CD1c-positive myeloid dendritic cell (primary cell): ENCODE measurements around the gene SLC28A1.
"Not testable (repeated sequence)": the region's sequence is repeated elsewhere in the genome, so short reads cannot be mapped to it uniquely, and the experiment has no call there.

Experiments used
- DNase-seq: peaks from one replicate; pipeline ENCODE4 v3.0.0-alpha.2; 2016; ENCODE audit errors: extremely low spot score

Gene SLC28A1

GRCh38 chr15:84909782-84910181 is 25.3 kb downstream of the SLC28A1 start:
- DNase-seq = no peak

DNA sequence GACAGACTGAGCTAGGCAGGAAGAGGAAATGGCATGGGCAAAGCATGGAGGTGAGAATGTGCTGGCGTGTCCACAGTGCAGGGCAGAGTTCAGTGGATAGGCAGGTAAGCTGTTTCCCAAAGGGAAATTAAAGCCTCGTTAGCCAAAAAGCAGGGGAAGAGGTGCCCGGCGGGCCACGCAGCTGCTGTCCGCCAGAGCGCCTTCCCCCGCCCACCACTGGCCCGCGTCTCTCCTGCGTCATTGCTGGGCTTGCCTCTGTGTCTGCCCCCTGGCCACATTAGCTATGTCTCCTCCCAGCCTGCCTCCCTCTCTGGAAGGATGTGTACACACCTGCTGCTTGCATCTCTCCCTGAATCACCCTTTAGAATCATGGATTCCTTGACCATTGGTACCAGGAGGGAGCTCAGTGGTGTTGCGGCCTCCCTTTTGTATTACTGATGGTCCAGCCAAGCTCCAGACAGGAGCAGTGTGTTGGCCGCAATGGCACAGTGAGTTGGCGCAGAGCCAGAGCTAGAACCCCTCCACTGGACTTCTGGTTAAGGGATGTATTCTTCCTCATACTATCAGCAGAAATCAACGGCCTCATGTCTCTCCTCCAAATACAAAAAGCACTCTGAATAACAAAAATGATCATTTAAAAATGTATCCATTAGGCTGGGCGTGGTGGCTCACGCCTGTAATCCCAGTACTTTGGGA is 26.6 kb downstream of the SLC28A1 start:
- no peak for DNase-seq

- DNase-seq = peak; percentile 2
These were observed 27.6 kb downstream of the SLC28A1 start for GRCh38 chr15:84911879-84912660.

DNA sequence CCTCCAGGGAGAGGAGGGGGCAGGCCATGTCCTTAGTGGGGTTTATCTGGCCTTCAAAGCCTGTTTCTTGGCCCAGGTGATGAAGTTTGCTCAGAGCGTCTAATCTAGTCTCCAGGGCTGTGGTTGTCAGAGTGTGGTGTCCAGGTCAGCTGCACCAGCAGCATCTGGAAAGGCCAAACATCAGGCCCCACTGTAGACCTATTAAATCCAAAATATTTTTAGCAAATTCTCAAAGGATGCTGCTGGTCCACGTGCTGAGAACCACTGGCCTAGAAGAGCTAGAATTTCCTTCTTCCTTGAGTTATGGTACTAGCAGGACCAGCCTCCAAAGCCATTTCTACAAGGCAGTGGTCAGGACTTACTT is 28.9 kb downstream of the SLC28A1 start:
- no peak for DNase-seq

GRCh38 chr15:84914351-84914750 is 29.9 kb downstream of the SLC28A1 start:
- DNase-seq = no peak

DNA sequence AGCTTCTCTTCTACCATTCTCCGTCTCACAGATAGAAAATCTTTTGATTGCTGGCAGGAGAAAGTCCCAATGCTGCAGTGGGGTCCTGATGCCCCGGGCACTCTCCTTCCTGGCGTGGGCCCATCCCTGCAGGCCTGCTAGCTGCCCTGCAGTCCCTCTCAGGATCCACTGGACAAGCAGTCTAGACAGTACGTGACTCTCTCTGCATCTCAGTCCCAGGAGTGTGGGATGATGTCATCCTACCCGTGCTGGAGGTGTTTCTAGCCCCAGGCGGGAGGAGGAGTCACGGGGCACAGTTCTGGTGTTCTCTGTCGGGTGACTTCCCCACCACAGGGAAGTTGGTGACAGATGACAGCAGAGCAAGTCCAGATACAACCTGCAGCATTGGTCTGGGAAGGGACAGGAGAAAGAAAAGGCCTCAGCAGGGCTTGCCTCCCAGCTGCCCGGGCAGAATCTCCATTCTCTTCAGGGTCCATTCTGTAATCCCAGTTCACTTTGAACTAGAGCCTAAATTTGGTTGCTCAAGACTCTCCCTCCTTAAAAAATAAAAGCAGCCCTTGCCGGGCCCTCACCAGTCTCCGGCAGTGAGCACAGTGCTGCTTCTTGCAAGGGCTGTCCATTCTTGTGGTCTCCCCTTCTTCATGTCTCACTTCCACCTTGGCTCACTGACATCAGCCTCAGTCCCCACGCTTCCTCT is 30.6 kb downstream of the SLC28A1 start:
- DNase-seq = peak; percentile 45

- no peak for DNase-seq
These were observed 31.1 kb downstream of the SLC28A1 start for GRCh38 chr15:84915606-84915958.

DNA sequence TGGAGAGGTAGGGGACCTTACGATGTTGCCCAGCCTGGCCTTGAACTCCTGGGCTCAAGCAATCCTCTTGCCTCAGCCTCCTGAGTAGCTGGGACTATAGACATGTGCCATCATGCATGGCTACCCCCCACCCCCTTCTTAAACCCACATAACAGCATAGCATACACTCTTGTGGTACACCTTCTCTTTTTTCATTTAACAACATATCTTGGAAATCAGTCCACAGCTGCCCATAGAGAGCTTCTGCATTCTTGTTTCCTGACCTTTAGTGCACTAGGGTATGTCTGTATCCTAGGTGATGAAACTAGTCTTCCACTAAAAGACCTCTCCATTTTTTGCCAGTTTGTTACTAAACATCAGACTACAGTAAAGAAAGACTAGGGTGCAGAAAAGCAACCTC is 33.0 kb downstream of the SLC28A1 start:
- no peak for DNase-seq

DNA sequence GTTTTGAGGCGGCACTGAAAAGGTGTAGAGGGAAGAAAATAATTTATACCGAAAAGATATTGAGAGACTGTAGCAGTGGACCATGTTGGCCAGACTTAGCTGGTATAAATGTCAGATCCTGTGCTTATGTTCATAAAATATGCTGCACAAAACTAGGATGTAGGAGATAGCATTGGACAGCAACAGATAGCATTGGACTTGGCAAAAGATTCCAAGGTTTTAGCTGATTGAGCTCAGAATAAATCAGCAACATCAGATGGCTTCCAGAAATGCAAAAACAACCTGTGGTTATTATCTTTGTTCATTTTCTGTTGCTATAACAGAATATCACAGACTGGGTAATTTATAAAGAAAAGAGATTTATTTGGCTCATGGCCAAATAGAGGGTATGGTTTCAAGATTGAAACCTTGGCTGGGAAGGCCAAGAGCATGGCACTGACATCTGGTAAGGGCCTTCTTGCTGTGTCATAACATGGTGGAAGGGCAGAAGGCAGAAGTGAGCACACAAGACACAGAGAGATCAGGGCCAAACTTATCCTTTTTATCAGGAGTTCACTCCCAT is 34.7 kb downstream of the SLC28A1 start:
- no peak for DNase-seq

DNA sequence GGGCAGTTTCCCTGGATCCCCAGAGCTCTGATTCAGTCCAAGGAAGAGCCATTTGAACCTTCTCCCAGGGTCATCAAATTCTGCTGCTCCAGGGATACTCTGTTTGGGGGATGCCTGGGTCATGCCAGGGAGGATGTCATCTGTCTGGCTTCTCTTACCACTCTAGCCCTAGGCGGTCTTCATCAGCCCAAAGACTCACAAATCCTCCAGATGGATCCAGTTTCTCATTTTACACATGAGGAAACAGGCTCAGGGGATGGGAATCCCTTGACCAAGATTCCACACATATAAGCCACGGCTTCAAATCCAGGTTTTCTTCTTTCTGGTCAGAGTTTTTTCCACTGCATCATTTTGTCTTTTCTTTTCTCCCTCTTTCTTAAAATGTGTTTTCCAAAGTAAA is 36.7 kb downstream of the SLC28A1 start:
- no peak for DNase-seq

- no peak for DNase-seq
These were observed 38.1 kb downstream of the SLC28A1 start for GRCh38 chr15:84922530-84922929.

DNA sequence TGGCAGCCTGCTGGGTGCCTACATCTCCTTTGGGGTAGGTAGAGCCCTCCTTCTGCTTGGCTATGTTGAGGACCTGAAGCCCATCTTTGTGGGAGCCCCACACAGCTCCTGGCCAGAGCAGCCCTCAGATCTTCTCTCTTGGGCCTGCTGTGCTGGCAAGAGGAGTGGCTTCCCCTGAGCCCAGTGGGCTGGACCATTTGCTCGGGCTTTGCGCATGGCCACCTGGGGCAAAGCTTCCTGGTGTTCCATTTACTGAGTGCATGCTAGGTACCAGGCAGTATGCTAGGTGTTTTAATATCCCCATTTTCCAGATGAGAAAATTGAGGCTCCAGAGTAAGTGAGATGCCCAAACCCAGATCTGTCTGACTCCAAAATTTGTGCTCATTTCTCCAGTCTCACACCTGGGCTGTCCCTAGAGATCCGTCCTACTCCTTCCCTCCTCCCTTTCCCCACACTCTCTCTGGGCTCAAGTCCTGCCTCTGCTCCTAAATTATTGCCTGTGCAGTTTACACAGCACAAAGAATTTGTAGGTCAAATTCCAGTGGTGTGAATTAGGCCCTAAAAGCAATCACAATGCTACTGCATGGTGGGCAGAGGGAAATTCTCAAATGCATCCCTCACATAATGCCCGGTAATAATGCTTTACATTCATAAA is 39.7 kb downstream of the SLC28A1 start:
- DNase-seq = no peak

- DNase-seq = not testable (repeated sequence)
These were observed 40.5 kb downstream of the SLC28A1 start for GRCh38 chr15:84924821-84925569.

DNA sequence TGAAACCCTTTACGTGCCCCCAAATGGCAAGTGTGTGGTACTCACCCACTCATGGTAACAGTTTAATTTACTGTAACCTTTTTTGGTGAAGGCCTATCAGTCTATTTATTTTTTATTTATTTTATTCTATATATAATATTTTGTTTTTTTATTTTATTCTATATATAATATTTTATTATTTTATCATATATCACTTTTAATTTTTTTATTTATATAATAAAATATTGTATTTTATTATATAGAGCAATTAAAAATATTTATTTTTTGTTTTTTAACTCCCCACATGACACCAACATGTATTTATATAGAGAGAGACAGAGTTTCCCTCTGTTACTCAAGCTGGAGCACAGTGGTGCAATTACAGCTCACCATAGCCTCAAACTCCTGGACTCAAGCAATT is 41.4 kb downstream of the SLC28A1 start:
- DNase-seq = no peak

GRCh38 chr15:84926491-84927230 is 42.2 kb downstream of the SLC28A1 start:
- no peak for DNase-seq

DNA sequence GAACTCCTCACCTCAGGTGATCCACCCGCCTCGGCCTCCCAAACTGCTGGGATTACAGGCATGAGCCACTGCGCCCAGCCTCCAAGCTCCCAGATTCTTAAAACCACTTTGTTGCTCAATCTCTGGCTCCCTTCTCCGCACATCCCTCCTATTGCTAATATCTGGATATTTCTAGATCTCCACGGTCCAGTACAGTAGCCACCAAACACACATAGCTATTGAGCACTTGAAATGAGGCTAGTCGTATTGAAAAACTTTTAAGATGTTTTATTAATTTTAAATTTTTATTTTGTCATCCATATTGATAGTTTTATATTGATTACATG is 44.3 kb downstream of the SLC28A1 start:
- DNase-seq = no peak

- DNase-seq = no peak
These were observed 45.5 kb downstream of the SLC28A1 start for GRCh38 chr15:84929795-84930603.

GRCh38 chr15:84934942-84935729 is 50.7 kb downstream of the SLC28A1 start:
- no peak for DNase-seq

DNA sequence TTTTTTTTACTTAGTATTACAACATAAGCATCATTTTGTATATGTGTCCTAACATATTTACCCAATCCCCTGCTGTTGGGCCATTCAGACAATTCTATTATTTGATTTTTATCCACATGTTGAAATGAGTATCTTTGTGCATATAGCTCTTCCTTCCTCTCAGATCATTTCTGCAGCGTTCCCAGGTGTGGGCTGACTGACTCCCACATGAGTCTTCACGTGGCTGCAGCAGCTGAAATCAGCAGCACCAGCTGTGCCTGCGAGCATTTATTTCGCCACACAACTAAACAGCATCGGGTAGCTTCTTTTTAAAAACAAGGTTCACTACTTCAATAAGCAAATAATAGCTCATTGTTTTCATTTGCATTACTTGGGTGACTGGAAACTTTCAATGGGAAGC is 52.7 kb downstream of the SLC28A1 start:
- peak; percentile 9 for DNase-seq
